Measurements from ENCODE around the gene NUDCD3. TPM values are rescaled to one million over a fixed set of nuclear protein-coding genes. Genes with fewer than 3 reads are reported as not detected.

Gene NUDCD3
- total RNA-seq, 1 donor from 2014 or later = 43.5 TPM

- TF ChIP-seq CTCF (conservative IDR thresholded peaks at IDR 0.05; ENCODE audit: low read depth, low read length) = no peak
- no peak overlapping the region for H3K4me3 ChIP-seq (ENCODE audit: low read depth, low read length)
- no peak for DNase-seq (ENCODE audit: low read depth)
These were observed 98.5 kb downstream of the NUDCD3 start for GRCh38 chr7:44391746-44392617.

GRCh38 chr7:44391171-44391570 is 99.3 kb downstream of the NUDCD3 start:
- no peak for DNase-seq (ENCODE audit: low read depth)
- H3K4me3 ChIP-seq (ENCODE audit: low read depth, low read length) = no peak overlapping the region
- TF ChIP-seq CTCF (conservative IDR thresholded peaks at IDR 0.05; ENCODE audit: low read depth, low read length) = no peak

- TF ChIP-seq CTCF (conservative IDR thresholded peaks at IDR 0.05; ENCODE audit: low read depth, low read length) = no peak
- no peak for DNase-seq (ENCODE audit: low read depth)
- H3K4me3 ChIP-seq (ENCODE audit: low read depth, low read length) = no peak overlapping the region
These were observed 99.8 kb downstream of the NUDCD3 start for GRCh38 chr7:44390701-44391100.

GRCh38 chr7:44388089-44388970 is 102.1 kb downstream of the NUDCD3 start:
- TF ChIP-seq CTCF (conservative IDR thresholded peaks at IDR 0.05; ENCODE audit: low read depth, low read length) = no peak
- DNase-seq (ENCODE audit: low read depth) = no peak
- no peak overlapping the region for H3K4me3 ChIP-seq (ENCODE audit: low read depth, low read length)

GRCh38 chr7:44387389-44387788 is 103.1 kb downstream of the NUDCD3 start:
- TF ChIP-seq CTCF (conservative IDR thresholded peaks at IDR 0.05; ENCODE audit: low read depth, low read length) = no peak
- DNase-seq (ENCODE audit: low read depth) = no peak
- no peak overlapping the region for H3K4me3 ChIP-seq (ENCODE audit: low read depth, low read length)

GRCh38 chr7:44386139-44386913 is 104.1 kb downstream of the NUDCD3 start:
- TF ChIP-seq CTCF (conservative IDR thresholded peaks at IDR 0.05; ENCODE audit: low read depth, low read length) = no peak
- no peak for DNase-seq (ENCODE audit: low read depth)
- no peak overlapping the region for H3K4me3 ChIP-seq (ENCODE audit: low read depth, low read length)
